ENCODE measurements around the gene KLHL14. TPM values are rescaled to one million over a fixed set of nuclear protein-coding genes. Genes with fewer than 3 reads are reported as not detected.

The KLHL14 gene
- total RNA-seq, 6 experiments from 2014 or later = not detected

DNA sequence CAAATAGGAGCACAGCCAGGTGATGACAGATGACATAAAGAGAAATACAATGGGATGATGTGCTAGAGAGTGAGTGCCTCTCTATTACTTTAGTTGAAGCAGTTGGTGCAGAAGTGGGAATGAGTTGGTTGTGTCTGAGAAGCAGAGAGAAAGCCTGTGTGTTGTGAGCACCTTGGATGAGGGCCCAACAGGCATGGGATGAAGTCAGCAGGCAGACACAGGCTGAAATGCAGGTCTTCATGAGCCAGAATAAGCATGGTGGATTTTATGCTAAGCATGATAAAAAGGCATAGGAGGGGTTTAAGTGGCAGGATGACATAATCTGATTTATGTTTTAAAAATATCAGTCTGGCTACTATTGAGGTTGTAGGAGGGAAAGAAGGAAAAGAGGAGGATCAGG is 71.5 kb downstream of the KLHL14 start:
- H3K36me3 Mint-ChIP-seq (ENCODE audit: low read depth) = no peaks in the 10 kb centered on the region
- H3K4me3 Mint-ChIP-seq = no peak overlapping the region
- H3K27me3 Mint-ChIP-seq (ENCODE audit: insufficient read depth) = no peaks in the 10 kb centered on the region; the same call in 1 of the 2 replicates
- no peaks in the 10 kb centered on the region for H3K4me1 Mint-ChIP-seq (ENCODE audit: low read depth)
- no peak overlapping the region for H3K27ac Mint-ChIP-seq
- DNase-seq = no peak
- TF ChIP-seq, protein P1, sequence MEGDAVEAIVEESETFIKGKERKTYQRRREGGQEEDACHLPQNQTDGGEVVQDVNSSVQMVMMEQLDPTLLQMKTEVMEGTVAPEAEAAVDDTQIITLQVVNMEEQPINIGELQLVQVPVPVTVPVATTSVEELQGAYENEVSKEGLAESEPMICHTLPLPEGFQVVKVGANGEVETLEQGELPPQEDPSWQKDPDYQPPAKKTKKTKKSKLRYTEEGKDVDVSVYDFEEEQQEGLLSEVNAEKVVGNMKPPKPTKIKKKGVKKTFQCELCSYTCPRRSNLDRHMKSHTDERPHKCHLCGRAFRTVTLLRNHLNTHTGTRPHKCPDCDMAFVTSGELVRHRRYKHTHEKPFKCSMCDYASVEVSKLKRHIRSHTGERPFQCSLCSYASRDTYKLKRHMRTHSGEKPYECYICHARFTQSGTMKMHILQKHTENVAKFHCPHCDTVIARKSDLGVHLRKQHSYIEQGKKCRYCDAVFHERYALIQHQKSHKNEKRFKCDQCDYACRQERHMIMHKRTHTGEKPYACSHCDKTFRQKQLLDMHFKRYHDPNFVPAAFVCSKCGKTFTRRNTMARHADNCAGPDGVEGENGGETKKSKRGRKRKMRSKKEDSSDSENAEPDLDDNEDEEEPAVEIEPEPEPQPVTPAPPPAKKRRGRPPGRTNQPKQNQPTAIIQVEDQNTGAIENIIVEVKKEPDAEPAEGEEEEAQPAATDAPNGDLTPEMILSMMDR (IDR thresholded peaks at IDR 0.05) = no peak
- peaks cover 32% of the 10 kb centered on the region for H3K9me3 Mint-ChIP-seq

DNA sequence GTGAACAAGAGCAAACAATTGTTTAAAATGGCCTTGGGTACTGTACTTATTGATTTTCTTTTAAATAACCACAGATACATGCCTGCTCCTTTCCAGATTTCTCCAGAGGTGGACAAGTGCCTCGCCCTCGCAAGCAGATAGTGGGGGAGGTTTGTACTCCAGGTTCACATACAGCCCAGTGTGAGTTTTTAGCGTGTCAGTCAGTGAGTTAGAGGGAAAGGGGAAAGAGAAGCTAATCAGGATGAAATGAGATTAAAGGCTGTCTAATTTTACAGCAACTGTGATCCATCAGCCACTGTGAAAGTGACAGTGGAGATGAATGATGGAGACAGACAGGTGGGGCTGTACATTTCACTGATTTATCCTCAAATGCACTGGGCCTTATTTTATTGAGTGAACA is 74.7 kb downstream of the KLHL14 start:
- H3K4me3 Mint-ChIP-seq = no peak overlapping the region
- no peak overlapping the region for H3K27ac Mint-ChIP-seq

DNA sequence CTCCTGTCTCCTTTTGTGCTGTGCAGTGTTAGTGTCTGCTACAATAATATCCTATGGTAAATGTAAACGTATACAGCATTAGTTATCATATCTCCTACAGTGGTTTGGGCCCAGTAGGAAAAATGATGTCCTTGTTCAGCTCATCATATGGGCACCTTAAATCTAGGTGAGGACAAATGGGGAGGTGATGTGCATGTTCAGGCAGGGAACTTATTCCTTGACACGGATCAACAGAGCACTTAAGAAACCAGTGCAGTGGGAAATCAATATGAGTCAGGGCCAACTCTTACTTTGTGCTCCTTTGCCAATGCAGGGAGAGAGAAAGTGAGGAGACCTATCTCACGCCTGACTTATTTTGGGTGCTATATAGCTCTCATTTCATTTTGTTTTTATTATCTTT is 76.4 kb downstream of the KLHL14 start:
- H3K4me1 Mint-ChIP-seq (ENCODE audit: low read depth) = no peaks in the 10 kb centered on the region
- H3K27me3 Mint-ChIP-seq (ENCODE audit: insufficient read depth) = no peaks in the 10 kb centered on the region; the same call in 1 of the 2 replicates
- no peak overlapping the region for H3K27ac Mint-ChIP-seq
- H3K36me3 Mint-ChIP-seq (ENCODE audit: low read depth) = no peaks in the 10 kb centered on the region
- H3K9me3 Mint-ChIP-seq = peaks cover 30% of the 10 kb centered on the region
- TF ChIP-seq, protein P1 (IDR thresholded peaks at IDR 0.05) = no peak
- DNase-seq = no peak
- H3K4me3 Mint-ChIP-seq = no peak overlapping the region

More for the DNA sequence above, 74.7 kb downstream of the KLHL14 start:
- Mint-ChIP-seq H3K4me1 (ENCODE audit: low read depth) (no peaks in the 10 kb centered on the region), H3K36me3 (ENCODE audit: low read depth) (no peaks in the 10 kb centered on the region), H3K9me3 (peaks cover 30% of the 10 kb centered on the region), H3K27me3 (ENCODE audit: insufficient read depth) (no peaks in the 10 kb centered on the region; the same call in 1 of the 2 replicates)
- TF ChIP-seq, protein P1 (IDR thresholded peaks at IDR 0.05) = no peak
- no peak for DNase-seq

DNA sequence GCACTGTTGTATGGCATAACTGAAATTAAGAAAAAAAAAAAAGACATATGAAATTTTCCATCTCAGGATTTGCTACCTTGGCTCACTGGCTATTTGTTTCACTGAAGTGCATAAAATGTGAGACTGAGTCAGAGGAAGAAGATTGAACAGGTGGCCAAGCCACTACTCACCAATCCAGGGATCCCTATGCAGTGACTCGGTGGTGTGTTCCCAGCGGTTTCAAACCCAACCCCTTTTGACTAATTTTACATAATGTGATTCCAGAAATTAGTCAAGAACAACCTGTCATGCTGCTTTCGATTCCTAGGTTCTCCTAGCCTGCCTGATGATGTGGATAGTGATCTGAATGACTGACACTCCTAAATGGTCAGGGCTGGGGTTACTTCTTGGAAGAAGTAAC is 77.3 kb downstream of the KLHL14 start:
- Mint-ChIP-seq H3K4me1 (ENCODE audit: low read depth) (no peaks in the 10 kb centered on the region), H3K9me3 (peaks cover 29% of the 10 kb centered on the region)
- DNase-seq = no peak

DNA sequence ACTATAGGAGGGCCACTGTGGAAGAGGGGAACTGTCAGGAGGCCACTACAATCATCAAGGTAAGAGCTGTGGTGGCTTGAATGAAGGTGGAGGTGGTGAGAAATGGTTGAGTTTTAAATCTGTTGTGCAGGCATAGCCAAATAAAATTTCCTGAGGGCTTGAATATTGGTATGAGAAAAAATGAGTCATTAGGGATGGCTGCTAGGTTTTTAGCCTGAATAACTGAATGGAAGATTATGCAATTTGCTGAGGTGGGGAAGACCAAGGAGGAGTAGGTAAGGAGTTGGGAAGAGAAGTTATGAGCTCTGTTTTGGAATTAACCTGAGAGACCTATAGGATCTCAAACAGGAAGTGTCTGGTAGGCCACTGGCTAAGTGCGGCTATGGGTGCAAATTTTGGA is 84.0 kb downstream of the KLHL14 start:
- no peaks in the 10 kb centered on the region for H3K4me1 Mint-ChIP-seq (ENCODE audit: low read depth)
- H3K9me3 Mint-ChIP-seq = peaks cover 21% of the 10 kb centered on the region
- H3K27ac Mint-ChIP-seq = no peak overlapping the region
- H3K27me3 Mint-ChIP-seq (ENCODE audit: insufficient read depth) = no peaks in the 10 kb centered on the region
- TF ChIP-seq, protein P1 (IDR thresholded peaks at IDR 0.05) = no peak
- DNase-seq = no peak
- no peaks in the 10 kb centered on the region; the same call in 1 of the 2 replicates for H3K36me3 Mint-ChIP-seq (ENCODE audit: low read depth)
- H3K4me3 Mint-ChIP-seq = no peak overlapping the region

More for the DNA sequence above, 77.3 kb downstream of the KLHL14 start:
- TF ChIP-seq, protein P1 (IDR thresholded peaks at IDR 0.05) = no peak
- no peak overlapping the region for H3K4me3 Mint-ChIP-seq
- H3K27me3 Mint-ChIP-seq (ENCODE audit: insufficient read depth) = no peaks in the 10 kb centered on the region; the same call in 1 of the 2 replicates
- H3K36me3 Mint-ChIP-seq (ENCODE audit: low read depth) = no peaks in the 10 kb centered on the region
- H3K27ac Mint-ChIP-seq = no peak overlapping the region

DNA sequence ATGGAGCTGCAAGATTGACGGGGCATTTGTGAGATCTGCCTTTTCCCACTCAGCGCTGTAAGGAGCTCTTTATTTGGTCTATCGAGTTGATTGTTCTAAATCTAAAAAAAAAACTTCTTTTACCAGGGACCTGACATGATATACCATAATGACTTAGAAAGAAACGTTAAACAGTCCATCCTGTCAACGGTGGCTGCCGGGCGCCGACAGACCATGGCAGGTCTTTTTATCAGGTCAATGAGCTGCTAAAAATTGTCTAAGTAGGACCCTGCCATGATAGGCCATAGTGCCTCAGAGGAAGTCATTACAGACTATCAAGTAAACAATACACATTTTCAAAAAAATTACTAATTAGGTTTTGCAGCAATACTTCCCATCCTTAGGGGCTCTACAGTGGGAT is 87.9 kb downstream of the KLHL14 start:
- Mint-ChIP-seq H3K27ac (no peak overlapping the region), H3K36me3 (ENCODE audit: low read depth) (no peaks in the 10 kb centered on the region; the same call in 1 of the 2 replicates), H3K4me3 (no peak overlapping the region), H3K9me3 (peaks cover 36% of the 10 kb centered on the region), H3K27me3 (ENCODE audit: insufficient read depth) (no peaks in the 10 kb centered on the region), H3K4me1 (ENCODE audit: low read depth) (no peaks in the 10 kb centered on the region)
- DNase-seq = no peak
- TF ChIP-seq, protein P1 (IDR thresholded peaks at IDR 0.05) = no peak

Measured in HFFc6 (cell line).